HG02938 (cell line): Measurements from ENCODE around the gene ITCH.

ENCODE experiments used
- ATAC-seq: cut with Tn5 transposase; IDR thresholded peaks from one replicate; pipeline ENCODE4 v1.9.1; 2021; ENCODE audit warnings: mild to moderate bottlenecking, moderate library complexity; ENCODE audit not compliant: unreplicated experiment

Gene ITCH

DNA sequence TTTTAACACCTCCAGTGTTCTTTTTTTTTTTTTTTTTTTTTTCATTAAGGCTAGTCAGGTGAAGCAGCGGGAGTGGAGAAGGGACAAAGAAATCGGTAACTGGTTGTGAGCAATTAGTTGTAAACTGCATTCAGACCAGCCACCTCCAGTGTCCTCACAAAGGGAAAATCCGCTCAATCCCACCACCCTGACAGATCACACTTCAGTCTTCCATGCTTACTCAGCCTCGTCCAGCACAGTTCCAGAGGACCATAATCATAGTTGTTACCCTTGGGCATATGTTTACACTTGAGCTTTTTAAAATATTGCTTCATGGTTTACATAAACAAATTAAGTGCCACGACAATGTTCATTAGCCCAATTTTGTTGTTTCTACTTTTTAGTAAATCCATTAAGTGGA lies 163.4 kb downstream of the ITCH start:
- ATAC-seq: no peak

DNA sequence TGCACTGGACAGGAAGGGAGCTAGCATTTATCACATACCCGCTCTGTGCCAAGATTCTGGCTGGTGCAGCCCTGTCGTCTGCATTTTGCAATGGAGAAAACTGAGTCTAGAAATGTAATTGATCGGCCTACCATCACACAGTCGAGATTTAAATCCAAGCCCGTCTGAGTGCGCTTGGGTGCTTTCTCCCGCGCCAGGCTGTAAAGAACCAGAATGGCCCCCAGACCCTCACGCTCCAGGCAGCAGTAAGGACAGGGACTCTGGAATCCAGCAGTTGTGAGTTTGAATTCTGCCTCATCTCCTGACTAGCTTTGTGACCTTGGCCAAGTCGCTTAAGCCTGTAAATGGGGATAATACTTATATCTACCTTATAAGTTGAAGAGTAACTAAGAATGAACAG lies 163.9 kb downstream of the ITCH start:
- no peak for ATAC-seq

DNA sequence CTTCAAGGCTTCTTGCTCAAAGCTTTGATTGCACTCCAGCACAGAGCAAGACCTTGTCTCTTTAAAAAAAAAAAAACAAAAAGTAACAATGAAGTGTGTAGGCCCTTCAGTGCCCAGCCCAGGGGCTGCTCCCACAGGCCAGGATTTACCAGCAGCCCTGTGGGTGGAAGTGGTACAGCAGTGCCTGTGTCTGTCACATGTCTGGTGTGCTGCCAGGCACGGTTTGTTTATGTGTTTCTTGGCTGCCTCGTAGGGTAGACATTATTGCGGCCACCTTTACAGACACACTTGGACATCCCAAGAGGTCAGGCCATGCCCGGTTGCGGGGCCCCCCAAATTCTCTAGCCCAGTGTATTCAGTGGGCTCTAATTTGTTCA lies 165.8 kb downstream of the ITCH start:
- ATAC-seq: no peak

DNA sequence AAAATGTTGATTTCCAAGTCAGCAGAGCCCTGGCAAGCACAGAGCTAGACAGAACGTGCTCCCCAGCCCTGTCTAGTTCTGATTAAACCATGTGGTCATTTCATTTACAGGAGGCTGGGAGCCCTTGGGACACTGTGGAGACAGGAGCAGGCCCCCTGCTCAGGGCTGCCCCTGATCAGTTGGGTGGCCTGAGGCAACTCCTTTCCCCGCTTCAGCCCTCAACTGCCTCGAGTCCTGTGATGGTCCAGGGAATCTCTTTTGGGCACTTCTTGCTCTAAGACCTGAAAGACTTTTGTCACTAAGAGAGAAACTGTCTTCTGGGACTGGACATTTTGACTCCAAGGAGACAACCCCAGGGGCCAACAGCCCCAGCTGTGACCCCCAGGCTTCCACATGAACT lies 166.7 kb downstream of the ITCH start:
- ATAC-seq: no peak

DNA sequence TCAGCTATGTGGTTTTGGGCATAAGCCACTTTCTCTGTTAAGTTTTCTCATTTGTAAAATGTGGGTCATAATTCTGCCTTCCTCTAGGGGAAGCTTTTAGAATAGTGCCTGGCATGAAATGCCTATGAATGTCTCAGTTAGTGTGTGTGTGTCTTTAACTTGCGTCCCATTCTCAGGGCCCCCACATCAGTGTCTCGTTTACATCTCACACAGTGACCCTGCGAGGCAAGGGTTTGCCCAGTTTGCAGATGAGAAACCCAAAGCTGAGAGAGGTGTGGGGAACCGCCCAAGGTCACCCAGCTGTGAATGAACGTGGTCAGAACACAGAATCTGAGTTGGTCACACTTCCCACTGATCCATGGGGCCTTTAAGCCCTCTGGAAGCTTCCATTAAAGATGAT lies 167.3 kb downstream of the ITCH start:
- no peak for ATAC-seq

DNA sequence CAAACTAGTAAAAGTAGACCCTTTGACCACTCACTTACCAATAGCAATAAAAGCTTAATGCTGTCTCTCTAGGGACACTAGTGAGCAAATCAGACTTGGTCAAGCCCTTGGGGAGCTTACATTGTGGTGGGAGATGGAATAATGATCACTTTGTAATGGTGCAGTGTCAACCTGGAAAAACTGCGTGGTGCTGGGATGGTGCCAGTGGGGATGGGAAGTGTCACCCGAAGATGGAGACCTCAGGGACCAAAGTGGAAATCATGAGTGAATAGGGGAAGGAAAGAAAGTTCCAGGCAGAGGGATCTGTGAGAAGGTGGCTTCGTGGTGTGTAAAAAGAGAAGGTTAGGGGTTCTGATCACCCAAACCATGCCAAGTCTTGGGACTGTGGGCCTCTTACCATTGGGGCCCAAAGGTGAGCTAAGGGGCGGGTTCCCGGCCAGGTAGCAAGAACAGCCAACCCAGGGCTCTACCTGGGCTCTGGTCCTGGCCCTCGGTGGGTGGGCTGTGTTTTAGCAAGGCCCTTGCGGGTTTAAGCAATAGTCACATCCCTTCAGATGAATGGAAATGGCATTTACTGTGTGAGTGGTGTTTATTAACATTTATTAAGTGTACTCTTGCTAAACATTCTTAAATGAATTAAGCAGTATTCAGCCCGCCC lies 168.7 kb downstream of the ITCH start:
- no peak for ATAC-seq

DNA sequence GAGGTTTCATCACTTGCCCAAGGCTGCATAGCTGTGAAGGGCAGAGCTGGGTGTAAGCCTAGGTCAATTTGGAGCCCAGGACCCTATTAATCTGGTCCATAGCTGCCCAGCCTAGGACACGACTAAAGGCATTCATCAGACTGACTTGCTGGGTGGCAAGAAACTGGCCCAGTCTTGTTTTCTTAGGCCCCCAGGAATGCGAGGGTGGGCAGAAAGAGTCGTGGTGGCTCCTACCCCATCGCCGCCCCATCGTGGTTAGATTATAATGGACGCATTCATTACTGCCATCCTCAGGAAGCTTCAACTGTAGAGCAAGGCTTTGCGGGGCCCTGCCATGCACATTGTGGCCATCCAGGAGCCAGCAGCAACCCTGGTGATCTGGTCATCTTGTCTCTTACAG lies 169.2 kb downstream of the ITCH start:
- ATAC-seq: no peak

DNA sequence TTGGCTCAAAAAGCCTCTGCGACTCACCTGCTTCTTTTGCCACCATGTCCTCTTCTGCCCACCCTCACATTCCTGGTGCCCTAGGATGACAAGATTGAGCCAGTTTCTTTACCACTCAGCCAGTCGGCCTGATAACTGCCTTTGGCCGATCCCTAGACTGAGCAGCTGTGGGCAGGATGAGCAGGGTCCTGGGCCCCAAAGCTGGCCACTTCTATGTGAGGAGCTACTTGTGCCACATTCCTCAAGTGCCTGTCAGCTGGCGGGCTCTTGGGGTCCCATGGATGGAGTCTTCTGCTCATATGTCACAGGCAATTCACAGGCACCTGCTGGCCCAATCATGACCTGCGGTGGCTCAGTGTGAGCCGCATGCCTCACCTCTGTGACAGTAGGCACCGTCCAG lies 169.7 kb downstream of the ITCH start:
- no peak for ATAC-seq

DNA sequence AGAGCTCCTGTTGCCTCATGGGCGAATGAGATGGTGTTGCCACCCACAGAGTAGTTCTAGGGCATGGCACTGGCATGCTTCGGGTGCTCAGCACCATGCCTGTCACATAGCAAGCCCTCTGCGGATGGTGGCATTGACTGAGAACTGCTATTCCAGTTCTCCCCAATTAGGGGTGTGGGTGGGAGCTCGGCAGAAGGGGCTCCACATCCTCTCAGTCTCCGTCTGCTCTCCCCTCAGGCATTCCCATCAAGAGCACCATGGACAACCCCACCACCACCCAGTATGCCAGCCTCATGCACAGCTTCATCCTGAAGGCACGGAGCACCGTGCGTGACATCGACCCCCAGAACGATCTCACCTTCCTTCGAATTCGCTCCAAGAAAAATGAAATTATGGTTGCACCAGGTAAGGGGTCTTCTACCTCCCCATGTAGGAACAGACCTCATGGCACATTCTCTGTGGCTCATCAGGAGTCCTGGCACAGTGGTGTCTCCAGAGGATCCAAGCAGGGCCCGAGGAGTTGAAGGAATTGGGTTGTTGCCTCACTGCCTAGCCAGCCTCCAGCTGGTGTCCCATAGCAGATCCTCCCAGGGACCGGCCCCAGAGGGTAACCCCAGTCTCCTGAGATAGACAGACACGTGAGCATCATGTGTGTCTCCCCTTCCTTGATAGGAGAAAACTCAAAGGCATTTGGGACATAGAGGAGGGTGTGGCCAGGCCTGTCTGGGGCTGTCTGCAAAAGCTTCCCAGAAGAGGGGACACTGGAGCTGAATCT lies 171.5 kb downstream of the ITCH start:
- no peak for ATAC-seq

DNA sequence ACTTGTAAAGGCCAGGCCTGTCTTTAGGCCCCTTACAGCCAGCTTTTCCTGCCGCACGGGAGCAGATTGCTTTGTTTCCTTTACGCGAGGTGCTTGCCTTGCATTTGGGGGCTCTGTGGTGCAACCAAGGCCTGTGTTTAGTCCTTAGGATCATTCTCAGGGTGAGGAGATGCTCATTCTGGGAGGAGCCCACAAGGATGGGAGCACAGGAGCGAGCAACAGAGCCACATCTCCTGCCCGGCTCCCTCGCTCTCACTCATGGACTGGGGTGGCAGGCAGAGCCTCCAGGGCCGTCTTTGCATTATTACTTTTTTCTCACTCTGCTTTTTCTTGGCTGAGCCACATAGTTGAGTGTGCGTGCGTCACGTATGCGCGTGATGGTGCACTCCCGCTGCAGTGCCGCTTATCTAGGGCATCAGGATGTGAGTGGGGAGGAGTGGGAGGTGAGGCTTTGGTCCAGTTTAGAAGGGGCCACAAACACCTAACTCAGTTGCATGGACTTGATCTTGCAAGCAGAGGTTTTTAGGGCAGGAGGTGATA lies 172.3 kb downstream of the ITCH start:
- no peak for ATAC-seq

DNA sequence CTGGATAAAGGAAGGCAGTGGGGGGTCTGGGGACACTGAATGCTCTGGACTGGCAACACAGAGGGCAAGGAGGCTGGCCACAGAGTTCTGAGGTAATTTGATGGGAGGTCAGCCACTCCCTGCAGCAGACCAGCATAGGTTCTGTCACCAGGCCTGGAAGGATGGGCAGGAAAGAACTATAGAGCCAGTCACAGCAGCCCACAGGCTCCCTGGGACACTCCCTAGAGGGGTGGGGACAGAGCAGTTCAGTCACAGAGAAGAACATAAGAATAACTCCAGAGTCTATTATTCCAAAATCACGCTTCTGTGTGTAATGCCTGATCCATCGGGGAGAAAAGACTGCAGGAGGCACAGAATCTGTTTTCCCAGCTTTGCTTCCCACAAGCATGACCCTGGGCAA lies 172.8 kb downstream of the ITCH start:
- no peak for ATAC-seq

DNA sequence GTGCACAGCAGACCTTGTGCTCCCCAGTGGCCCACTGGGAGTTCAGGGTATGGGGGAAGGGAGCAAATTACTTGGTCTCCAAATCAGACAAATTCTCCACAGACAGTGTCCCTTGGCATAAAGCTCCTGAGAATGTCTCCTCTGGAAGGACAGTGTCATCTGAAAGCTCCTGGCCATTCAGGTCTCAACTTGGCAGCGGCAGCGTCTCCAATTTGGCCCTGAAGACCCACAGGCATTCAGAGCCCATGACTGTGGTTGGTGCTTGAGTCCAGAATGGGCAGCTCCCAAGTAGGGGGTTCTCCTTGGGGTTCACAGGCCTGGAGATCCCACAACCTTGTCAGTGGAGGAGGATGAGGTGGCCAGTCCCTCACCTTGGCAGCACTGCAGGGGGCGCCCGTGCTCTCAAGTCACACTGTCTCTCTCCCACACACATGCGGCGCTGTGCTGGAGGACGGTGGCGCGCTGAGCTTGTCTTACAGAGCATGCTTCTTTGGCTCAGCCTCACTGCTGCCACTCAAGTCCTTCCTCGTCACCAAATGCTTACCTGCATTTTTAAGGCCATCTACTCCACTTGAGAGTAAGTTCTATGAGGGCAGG lies 173.8 kb downstream of the ITCH start:
- ATAC-seq: no peak

DNA sequence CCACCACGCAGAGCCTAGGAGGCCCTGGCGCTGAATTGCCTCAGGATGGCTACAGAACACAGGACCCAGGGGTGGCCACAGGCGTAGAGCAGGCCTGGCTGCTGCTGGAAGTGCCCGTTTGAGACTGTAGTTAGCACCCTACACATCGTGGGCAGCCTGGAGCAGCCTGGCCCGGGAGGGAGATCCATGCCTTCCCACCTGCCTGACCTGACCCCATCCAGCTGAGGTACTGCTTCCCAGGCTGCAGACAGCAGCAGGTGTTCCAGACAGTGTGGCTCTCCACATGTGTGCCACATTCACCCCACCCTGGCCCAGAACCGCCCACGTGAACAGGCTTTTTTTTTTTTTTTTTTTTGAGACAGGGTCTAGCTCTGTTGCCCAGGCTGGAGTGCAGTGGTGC lies 174.6 kb downstream of the ITCH start:
- ATAC-seq: no peak

DNA sequence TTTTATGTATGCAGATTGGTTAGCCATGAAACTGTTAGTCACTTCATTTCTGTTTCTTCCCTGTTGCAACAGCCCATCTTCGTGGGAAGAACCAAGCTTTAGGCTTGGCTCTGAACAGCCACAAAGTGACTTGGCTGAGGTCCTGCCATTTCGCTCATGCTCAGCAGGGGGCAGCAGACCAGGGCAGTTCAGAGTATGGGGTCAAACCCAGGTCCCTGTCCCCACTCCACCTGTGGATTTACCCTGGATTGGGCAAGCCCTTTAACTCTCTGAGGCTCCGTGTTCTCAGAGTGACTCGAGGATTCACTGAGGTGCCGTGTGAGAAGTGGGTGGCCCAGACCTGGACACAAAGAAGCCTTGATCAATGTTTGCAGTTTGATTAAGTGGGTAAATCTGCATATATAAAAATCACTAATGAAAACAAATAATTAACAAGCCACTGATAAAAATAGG lies 175.6 kb downstream of the ITCH start:
- no peak for ATAC-seq

DNA sequence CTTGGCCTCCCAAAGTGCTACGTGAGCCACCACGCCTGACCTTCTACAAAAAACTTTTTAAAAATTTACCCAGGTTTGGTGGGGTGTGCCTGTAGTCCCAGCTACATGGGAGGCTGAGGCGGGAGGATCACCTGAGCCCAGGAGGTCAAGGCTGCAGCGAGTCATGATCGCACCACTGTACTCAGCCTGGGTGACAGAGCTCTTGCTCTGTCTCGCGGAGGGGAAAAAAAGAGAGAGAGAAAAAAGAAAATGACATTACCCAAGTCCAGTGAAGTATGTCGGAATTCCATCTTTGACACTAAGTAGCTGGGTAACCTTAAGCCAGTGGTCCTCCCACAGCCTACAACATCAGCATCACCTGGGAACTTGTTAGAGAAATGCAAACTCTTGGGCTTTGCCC lies 176.7 kb downstream of the ITCH start:
- ATAC-seq: no peak

DNA sequence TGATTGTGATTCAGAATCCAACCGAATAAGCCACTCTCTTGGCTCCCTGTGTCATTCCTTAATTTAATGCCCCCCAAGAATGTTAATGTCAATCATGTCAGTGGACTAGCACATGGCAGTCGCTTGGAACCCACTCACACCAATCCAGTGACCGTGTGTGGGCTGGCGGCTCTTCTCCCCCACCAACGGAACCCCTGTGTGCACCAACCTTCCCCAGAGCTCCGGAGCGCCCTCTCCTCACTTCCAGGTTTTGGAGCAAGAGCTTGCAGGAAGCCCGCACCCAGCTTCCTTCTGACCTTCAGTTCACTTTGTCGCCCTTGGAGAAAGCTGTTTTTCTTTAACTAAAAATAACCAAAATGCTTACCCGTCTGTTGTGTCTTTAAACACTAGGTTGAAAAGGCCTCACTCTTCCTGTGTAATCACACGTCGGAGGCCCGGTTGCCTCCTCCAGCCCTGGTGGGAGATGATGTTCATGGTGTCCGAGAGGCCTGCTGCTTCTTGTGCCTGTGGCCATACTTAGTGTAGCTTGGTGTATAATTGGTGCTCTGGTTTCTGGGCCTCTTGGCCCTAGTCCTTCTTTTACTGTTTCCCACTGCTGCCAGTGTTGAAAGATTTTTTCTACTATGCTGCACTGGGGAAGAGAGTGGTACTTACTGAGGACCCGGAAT lies 177.7 kb downstream of the ITCH start:
- ATAC-seq: no peak

DNA sequence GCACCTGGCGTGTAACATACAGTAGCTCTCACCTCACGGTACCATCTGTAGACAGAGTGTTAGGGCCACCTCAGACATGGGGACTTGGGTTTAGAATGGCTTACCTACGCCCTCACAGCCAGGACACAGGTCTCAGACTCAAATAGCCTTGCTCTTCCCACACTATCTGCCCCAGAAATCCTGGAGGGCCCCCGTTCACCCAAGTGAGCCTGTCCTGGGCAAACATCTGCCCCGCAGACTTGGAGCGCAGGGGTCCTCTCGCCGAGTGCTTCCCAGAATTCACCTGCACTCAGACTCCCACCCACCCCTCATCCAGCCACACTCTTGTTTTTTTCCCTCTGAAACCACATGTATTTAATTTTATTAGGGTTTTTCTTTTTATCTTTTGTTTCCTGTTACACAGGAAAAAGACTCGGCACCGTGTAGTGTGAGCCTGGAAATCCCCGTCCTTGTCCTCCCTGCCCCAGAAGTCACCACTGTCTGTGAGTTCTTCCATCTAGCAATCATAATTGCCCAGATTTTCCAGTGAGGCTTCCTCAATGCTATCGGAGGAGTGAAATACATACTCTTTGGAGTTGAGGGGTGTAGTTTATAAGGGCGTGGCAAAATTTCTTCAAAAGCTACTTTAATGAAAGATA lies 178.3 kb downstream of the ITCH start:
- ATAC-seq: no peak

DNA sequence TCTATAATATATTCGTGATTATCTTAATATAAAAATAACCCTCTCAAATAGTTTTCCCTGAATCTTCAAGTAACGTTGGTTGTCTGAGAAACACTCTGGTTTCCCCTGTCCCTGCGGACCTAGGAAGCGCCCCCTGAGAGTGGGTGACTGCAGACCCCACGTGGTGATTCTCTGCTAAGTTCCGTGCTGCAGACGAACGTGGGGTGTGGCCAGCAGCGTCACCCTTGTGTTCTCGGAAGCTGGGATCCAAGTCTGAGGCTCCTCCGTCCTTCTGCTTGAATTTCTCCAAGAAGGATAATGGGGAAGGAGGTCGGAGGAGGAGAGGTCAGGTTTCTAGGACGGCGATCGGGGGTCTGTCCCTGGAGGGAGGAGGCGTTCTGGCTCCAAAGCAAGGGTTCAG lies 178.8 kb downstream of the ITCH start:
- no peak for ATAC-seq

DNA sequence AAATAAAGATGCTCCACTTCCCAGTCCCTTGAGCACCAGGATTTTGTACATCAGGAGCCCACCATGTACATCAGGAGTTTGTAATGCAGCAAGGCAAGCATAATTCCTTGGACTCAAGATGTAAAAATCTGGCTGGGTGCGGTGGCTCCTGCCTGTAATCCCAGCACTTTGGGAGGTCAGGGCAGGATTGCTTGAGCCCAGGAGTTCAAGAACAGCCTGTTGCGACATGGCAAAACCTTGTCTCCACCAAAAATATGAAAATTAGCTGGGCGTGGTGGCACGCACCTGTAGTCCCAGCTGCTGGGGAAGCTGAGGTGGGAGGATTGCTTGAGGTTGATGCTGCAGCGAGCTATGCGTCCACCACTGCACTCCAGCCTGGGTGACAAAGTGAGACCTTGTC lies 179.4 kb downstream of the ITCH start:
- ATAC-seq: no peak

DNA sequence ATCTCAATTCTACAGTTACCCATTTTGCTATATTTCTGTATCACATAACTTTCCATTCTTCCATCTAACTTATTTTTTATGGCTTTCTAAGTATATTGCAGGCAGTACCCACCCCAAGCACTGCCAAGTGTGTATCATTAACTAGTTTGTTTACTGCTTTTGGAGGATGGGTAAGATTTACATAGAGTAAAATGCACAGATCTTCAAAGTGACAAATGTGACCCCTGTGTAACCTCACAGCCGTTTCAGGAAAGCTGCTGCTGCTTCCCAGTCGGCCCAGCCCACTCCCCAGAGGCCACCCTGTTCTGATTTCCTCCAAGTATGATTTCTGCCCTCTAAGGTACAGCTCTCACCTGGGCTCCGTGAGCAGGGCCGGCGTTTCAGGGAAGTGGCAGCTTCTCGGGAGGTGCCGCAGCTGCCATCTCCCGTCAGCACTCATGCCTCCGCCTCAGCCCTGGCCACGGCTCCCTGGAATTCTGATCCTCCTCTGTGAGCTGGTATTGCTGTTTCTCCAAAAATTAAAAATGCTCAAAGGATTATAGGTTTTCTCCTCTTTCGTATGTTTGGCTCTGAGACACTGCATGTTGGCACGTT lies 180.5 kb downstream of the ITCH start:
- ATAC-seq: no peak
